ENCODE results near the gene RIPOR2. TPM values are rescaled to one million over a fixed set of nuclear protein-coding genes. Genes with fewer than 3 reads are reported as not detected.
A peak's percentile ranks its signal among the peaks of the same experiment; 100 is the strongest.
"Not testable (repeated sequence)": the region's sequence is repeated elsewhere in the genome, so short reads cannot be mapped to it uniquely, and the experiment has no call there.

RIPOR2 gene
- total RNA-seq, 1 donor from 2014 or later: 9.4 TPM

GRCh38 chr6:24779416-24780016 is 156.2 kb downstream of the RIPOR2 start:
- intact Hi-C loops (cut with micrococcal nuclease): loop anchor here (5.0 to 10.0 kb wide), 2 partner anchors 238 to 295 kb away; no protein-coding TSS in a partner anchor
- H3K27me3 Mint-ChIP-seq (ENCODE audit: low read depth): no peaks in the 10 kb centered on the region
- H3K27ac Mint-ChIP-seq: no peak overlapping the region

GRCh38 chr6:24778878-24779277 is 156.9 kb downstream of the RIPOR2 start:
- no peaks in the 10 kb centered on the region for H3K27me3 Mint-ChIP-seq (ENCODE audit: low read depth)
- H3K36me3 Mint-ChIP-seq (ENCODE audit: low read depth): peaks cover 67% of the 10 kb centered on the region
- H3K27ac Mint-ChIP-seq: no peak overlapping the region
- no peak for DNase-seq (ENCODE audit: low spot score)
- no peak overlapping the region for H3K4me3 Mint-ChIP-seq (ENCODE audit: low read depth)
- intact Hi-C loops (cut with micrococcal nuclease): loop anchor here (5.0 to 10.0 kb wide), 2 partner anchors 238 to 296 kb away; no protein-coding TSS in a partner anchor
- H3K9me3 Mint-ChIP-seq: no peaks in the 10 kb centered on the region
- peaks cover 37% of the 10 kb centered on the region for H3K4me1 Mint-ChIP-seq (ENCODE audit: low read depth)

More at GRCh38 chr6:24779416-24780016, 156.2 kb downstream of the RIPOR2 start:
- no peak for DNase-seq (ENCODE audit: low spot score)
- no peaks in the 10 kb centered on the region for H3K9me3 Mint-ChIP-seq
- H3K4me1 Mint-ChIP-seq (ENCODE audit: low read depth): peaks cover 37% of the 10 kb centered on the region
- no peak overlapping the region for H3K4me3 Mint-ChIP-seq (ENCODE audit: low read depth)
- peaks cover 72% of the 10 kb centered on the region for H3K36me3 Mint-ChIP-seq (ENCODE audit: low read depth)

GRCh38 chr6:24778121-24778520 is 157.6 kb downstream of the RIPOR2 start:
- intact Hi-C loops (cut with micrococcal nuclease): loop anchor here (5.0 to 10.0 kb wide), 2 partner anchors 239 to 297 kb away; no protein-coding TSS in a partner anchor
- Mint-ChIP-seq H3K36me3 (ENCODE audit: low read depth) (peaks cover 61% of the 10 kb centered on the region), H3K4me3 (ENCODE audit: low read depth) (peak overlapping the region; percentile 58), H3K27me3 (ENCODE audit: low read depth) (no peaks in the 10 kb centered on the region), H3K9me3 (no peaks in the 10 kb centered on the region), H3K4me1 (ENCODE audit: low read depth) (peaks cover 38% of the 10 kb centered on the region), H3K27ac (no peak overlapping the region)
- no peak for DNase-seq (ENCODE audit: low spot score)

- H3K36me3 Mint-ChIP-seq (ENCODE audit: low read depth): peaks cover 52% of the 10 kb centered on the region
- peaks cover 37% of the 10 kb centered on the region for H3K4me1 Mint-ChIP-seq (ENCODE audit: low read depth)
- no peak for DNase-seq (ENCODE audit: low spot score)
- H3K4me3 Mint-ChIP-seq (ENCODE audit: low read depth): peak overlapping the region; percentile 58
- intact Hi-C loops (cut with micrococcal nuclease): loop anchor here (5.0 to 10.0 kb wide), 2 partner anchors 240 to 298 kb away; no protein-coding TSS in a partner anchor
- H3K9me3 Mint-ChIP-seq: no peaks in the 10 kb centered on the region
- no peaks in the 10 kb centered on the region for H3K27me3 Mint-ChIP-seq (ENCODE audit: low read depth)
- no peak overlapping the region for H3K27ac Mint-ChIP-seq
These were observed 158.5 kb downstream of the RIPOR2 start for GRCh38 chr6:24777227-24777626.

- intact Hi-C loops (cut with micrococcal nuclease): loop anchor here (1.0 to 10.0 kb wide), 5 partner anchors 33 to 299 kb away; partner anchors contain the start of genes ACOT13 and TDP2
- Mint-ChIP-seq H3K4me3 (ENCODE audit: low read depth) (peak overlapping the region; percentile 98), H3K36me3 (ENCODE audit: low read depth) (peaks cover 38% of the 10 kb centered on the region), H3K4me1 (ENCODE audit: low read depth) (peaks cover 33% of the 10 kb centered on the region), H3K27me3 (ENCODE audit: low read depth) (no peaks in the 10 kb centered on the region), H3K27ac (peak overlapping the region; percentile 98), H3K9me3 (no peaks in the 10 kb centered on the region)
- DNase-seq (ENCODE audit: low spot score): no peak
These were observed 160.2 kb downstream of the RIPOR2 start for GRCh38 chr6:24775520-24776058.

GRCh38 chr6:24774696-24775519 is 160.9 kb downstream of the RIPOR2 start, which contains the start of gene GMNN:
Gene GMNN (plus strand): TSS chr6:24774937. CDS start chr6:24777247, 2,310 bp downstream.
- intact Hi-C loops (cut with micrococcal nuclease): loop anchor here (1.0 to 10.0 kb wide), 5 partner anchors 32 to 300 kb away; partner anchors contain the start of genes ACOT13 and TDP2
- H3K4me3 Mint-ChIP-seq (ENCODE audit: low read depth): peak within 1 kb of the TSS; percentile 98
- peak within 1 kb of the TSS; percentile 98 for H3K27ac Mint-ChIP-seq

GRCh38 chr6:24768361-24768760 is 167.4 kb downstream of the RIPOR2 start:
- H3K36me3 Mint-ChIP-seq (ENCODE audit: low read depth): no peaks in the 10 kb centered on the region

More at GRCh38 chr6:24774696-24775519, 160.9 kb downstream of the RIPOR2 start, which contains the start of gene GMNN:
- Mint-ChIP-seq H3K9me3 (no peaks in the 10 kb centered on the region), H3K36me3 (ENCODE audit: low read depth) (peaks cover 31% of the 10 kb centered on the region), H3K4me1 (ENCODE audit: low read depth) (peaks cover 30% of the 10 kb centered on the region), H3K27me3 (ENCODE audit: low read depth) (no peaks in the 10 kb centered on the region)
- DNase-seq (ENCODE audit: low spot score): peak; percentile 95

GRCh38 chr6:24766680-24767462 is 168.9 kb downstream of the RIPOR2 start:
- no peak for DNase-seq (ENCODE audit: low spot score)
- H3K4me1 Mint-ChIP-seq (ENCODE audit: low read depth): peaks cover 8% of the 10 kb centered on the region
- no peaks in the 10 kb centered on the region for H3K36me3 Mint-ChIP-seq (ENCODE audit: low read depth)

More at GRCh38 chr6:24768361-24768760, 167.4 kb downstream of the RIPOR2 start:
- H3K27me3 Mint-ChIP-seq (ENCODE audit: low read depth): no peaks in the 10 kb centered on the region
- H3K9me3 Mint-ChIP-seq: no peaks in the 10 kb centered on the region
- intact Hi-C loops (cut with micrococcal nuclease): no loop called here
- peaks cover 6% of the 10 kb centered on the region for H3K4me1 Mint-ChIP-seq (ENCODE audit: low read depth)
- no peak overlapping the region for H3K27ac Mint-ChIP-seq
- no peak overlapping the region for H3K4me3 Mint-ChIP-seq (ENCODE audit: low read depth)
- DNase-seq (ENCODE audit: low spot score): no peak

GRCh38 chr6:24765968-24766367 is 169.8 kb downstream of the RIPOR2 start:
- intact Hi-C loops (cut with micrococcal nuclease): loop anchor here (1.0 to 2.0 kb wide), 2 partner anchors 47 to 183 kb away; partner anchors contain the start of gene C6orf62
- peaks cover 11% of the 10 kb centered on the region for H3K4me1 Mint-ChIP-seq (ENCODE audit: low read depth)
- not testable (repeated sequence) for H3K36me3 Mint-ChIP-seq (ENCODE audit: low read depth); H3K4me3 Mint-ChIP-seq (ENCODE audit: low read depth); DNase-seq (ENCODE audit: low spot score); H3K9me3 Mint-ChIP-seq; H3K27ac Mint-ChIP-seq; H3K27me3 Mint-ChIP-seq (ENCODE audit: low read depth)

More at GRCh38 chr6:24766680-24767462, 168.9 kb downstream of the RIPOR2 start:
- Mint-ChIP-seq H3K27ac (no peak overlapping the region), H3K27me3 (ENCODE audit: low read depth) (no peaks in the 10 kb centered on the region), H3K9me3 (no peaks in the 10 kb centered on the region), H3K4me3 (ENCODE audit: low read depth) (no peak overlapping the region)
- intact Hi-C loops (cut with micrococcal nuclease): loop anchor here (1.0 to 2.0 kb wide), 2 partner anchors 48 to 184 kb away; partner anchors contain the start of gene C6orf62

GRCh38 chr6:24764833-24765828 is 170.6 kb downstream of the RIPOR2 start:
- H3K36me3 Mint-ChIP-seq (ENCODE audit: low read depth); H3K4me3 Mint-ChIP-seq (ENCODE audit: low read depth); intact Hi-C loops (cut with micrococcal nuclease); H3K9me3 Mint-ChIP-seq; H3K27me3 Mint-ChIP-seq (ENCODE audit: low read depth); DNase-seq (ENCODE audit: low spot score); H3K27ac Mint-ChIP-seq: not testable (repeated sequence)
- H3K4me1 Mint-ChIP-seq (ENCODE audit: low read depth): peaks cover 11% of the 10 kb centered on the region

GRCh38 chr6:24763578-24763977 is 172.2 kb downstream of the RIPOR2 start:
- no peaks in the 10 kb centered on the region for H3K36me3 Mint-ChIP-seq (ENCODE audit: low read depth)
- intact Hi-C loops (cut with micrococcal nuclease): no loop called here
- H3K4me1 Mint-ChIP-seq (ENCODE audit: low read depth): peaks cover 11% of the 10 kb centered on the region
- H3K4me3 Mint-ChIP-seq (ENCODE audit: low read depth): no peak overlapping the region
- no peaks in the 10 kb centered on the region for H3K27me3 Mint-ChIP-seq (ENCODE audit: low read depth)
- no peaks in the 10 kb centered on the region for H3K9me3 Mint-ChIP-seq
- no peak overlapping the region for H3K27ac Mint-ChIP-seq
- no peak for DNase-seq (ENCODE audit: low spot score)

All from activated T-helper 2 cell treated with anti-CD3 and anti-CD28 coated beads, Interferon-gamma antibody, Interleukin-2, Interleukin-4, amounts not matched to agents 10 μg/mL and 5 μg/mL and 100 μg/mL, durations not matched to agents 14 hours and 24 hours and 36 hours (primary cell).